Central memory CD8-positive, alpha-beta T cell (primary cell): ENCODE data around the gene ARID1A.
"Not testable (repeated sequence)": the region's sequence is repeated elsewhere in the genome, so short reads cannot be mapped to it uniquely, and the experiment has no call there.

Source experiments
- ATAC-seq: fragments of 150-1000 bp; cut with Tn5 transposase; replicated peaks from 2 replicates; pipeline ENCODE4 v1.10.0; 2022; ENCODE audit warnings: mild to moderate bottlenecking, moderate FRiP score, moderate number of reproducible peaks; ENCODE audit not compliant: poor library complexity, severe bottlenecking; ENCODE audit errors: extremely low read depth
- DNase-seq, 2 donors: peaks; one replicate each; pipeline ENCODE4 v3.0.0; 2021; ENCODE audit warnings: low spot score in 2 of 2
- H3K27ac Mint-ChIP-seq: one replicate; pipeline ENCODE4 v1.8.0; 2022; ENCODE audit warnings: low read depth, mild to moderate bottlenecking, moderate library complexity, mixed read lengths
- H3K27me3 Mint-ChIP-seq: one replicate; pipeline ENCODE4 v1.8.0; 2022; ENCODE audit warnings: mixed read lengths
- H3K36me3 Mint-ChIP-seq: one replicate; pipeline ENCODE4 v1.8.0; 2022; ENCODE audit warnings: mild to moderate bottlenecking, moderate library complexity, mixed read lengths; ENCODE audit not compliant: insufficient read depth
- H3K4me1 Mint-ChIP-seq: one replicate; pipeline ENCODE4 v1.8.0; 2022; ENCODE audit warnings: mixed read lengths
- H3K4me3 Mint-ChIP-seq: one replicate; pipeline ENCODE4 v1.8.0; 2022; ENCODE audit warnings: mild to moderate bottlenecking, moderate library complexity, mixed read lengths
- H3K9me3 Mint-ChIP-seq: one replicate; pipeline ENCODE4 v1.8.0; 2022; ENCODE audit warnings: mixed read lengths

The ARID1A gene

DNA sequence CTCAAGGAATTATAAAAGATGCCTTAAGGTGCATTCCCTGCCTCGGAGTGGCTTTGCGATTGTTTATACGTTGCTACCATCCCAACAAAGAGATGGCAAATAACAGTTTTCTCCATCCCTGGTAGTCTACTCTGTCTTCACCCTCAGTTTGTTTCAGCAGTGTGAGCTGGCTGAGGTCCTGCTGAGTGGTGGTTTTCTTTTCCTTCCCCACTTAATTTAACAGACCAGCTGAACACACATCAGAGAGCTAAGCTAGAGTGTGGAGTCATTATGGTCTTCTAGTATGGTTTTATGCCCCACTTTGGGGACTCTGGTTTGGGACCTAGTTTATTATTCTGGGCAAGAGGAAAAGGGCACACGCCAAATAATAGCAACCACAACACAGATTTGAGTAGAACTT, 94.1 kb downstream of the ARID1A start:
- ATAC-seq, result no peak

DNA sequence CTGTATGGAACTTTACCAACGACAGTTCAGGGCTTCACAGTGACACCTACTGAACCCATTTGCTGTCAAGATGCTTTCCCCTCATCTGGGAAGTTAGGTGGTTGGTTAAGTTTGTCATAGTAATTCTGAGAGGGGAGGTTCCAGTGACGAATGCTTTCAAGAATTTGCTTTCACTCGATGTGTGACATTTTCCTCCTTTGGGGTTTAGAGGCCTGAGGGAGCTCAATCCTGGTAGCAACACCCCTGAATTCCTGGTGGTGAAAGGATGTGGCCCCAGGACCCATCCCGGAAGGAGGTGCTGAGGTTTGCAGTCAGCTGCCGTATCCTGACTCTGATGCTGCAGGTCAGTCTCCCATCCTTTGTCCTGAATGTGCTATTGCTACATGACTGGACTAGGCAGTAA, 94.7 kb downstream of the ARID1A start:
- no peaks in the 10 kb centered on the region for H3K27me3 Mint-ChIP-seq
- H3K36me3 Mint-ChIP-seq, result peaks cover 33% of the 10 kb centered on the region
- no peaks in the 10 kb centered on the region for H3K9me3 Mint-ChIP-seq
- DNase-seq (no peak), ATAC-seq (no peak)
- peak overlapping the region; percentile 100 for H3K4me3 Mint-ChIP-seq
- H3K4me1 Mint-ChIP-seq, result peaks cover 76% of the 10 kb centered on the region
- peak overlapping the region; percentile 100 for H3K27ac Mint-ChIP-seq

More for the DNA sequence above, 94.1 kb downstream of the ARID1A start:
- Mint-ChIP-seq H3K9me3 (no peaks in the 10 kb centered on the region), H3K4me3 (peak overlapping the region; percentile 100), H3K36me3 (peaks cover 32% of the 10 kb centered on the region), H3K4me1 (peaks cover 82% of the 10 kb centered on the region), H3K27ac (peak overlapping the region; percentile 100), H3K27me3 (no peaks in the 10 kb centered on the region)
- no peak for DNase-seq

DNA sequence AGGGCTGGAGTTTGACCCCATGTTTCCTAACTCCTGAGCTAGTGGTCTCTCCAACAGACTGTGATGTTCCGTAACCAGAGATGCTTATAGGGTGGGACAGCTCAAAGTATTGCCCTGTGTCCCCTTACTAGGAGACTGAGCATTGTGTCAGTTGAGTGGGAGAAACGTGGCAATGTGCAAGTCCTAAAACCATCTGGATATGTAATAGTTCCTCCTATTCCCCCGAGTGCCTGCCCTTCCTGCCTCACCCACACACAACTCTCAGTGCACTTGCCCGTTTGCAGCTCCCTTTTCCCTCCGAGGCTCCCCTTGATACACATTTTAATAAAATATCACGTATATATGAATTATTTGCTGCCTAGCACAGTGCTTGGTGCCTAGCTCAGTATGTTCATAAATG, 95.3 kb downstream of the ARID1A start:
- Mint-ChIP-seq H3K27ac (peak overlapping the region; percentile 100), H3K4me1 (peaks cover 70% of the 10 kb centered on the region), H3K27me3 (no peaks in the 10 kb centered on the region), H3K36me3 (peaks cover 39% of the 10 kb centered on the region), H3K4me3 (no peak overlapping the region), H3K9me3 (no peaks in the 10 kb centered on the region)
- DNase-seq, result no peak
- ATAC-seq, result no peak

DNA sequence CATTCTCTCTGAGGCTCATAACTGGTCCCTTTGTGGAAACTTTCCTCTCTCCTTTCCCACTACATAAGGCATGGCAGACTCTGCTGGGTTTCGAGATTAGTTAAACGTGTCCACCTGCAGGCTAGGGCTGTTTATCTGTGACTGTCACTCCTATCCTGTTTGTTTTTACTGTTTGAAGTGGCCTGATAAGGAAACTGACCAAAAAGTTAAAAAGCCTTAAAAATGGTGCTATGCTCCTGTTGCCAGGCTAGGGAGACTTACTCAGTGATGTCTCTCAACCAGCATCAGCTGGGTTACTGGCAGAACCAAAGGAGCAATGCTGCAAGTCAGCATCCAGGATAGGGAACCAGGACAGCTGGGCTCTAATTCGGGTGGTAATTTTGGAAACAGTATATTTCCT, 95.8 kb downstream of the ARID1A start:
- Mint-ChIP-seq H3K36me3 (peaks cover 44% of the 10 kb centered on the region), H3K27me3 (no peaks in the 10 kb centered on the region), H3K27ac (peak overlapping the region; percentile 100), H3K9me3 (no peaks in the 10 kb centered on the region), H3K4me1 (peaks cover 65% of the 10 kb centered on the region), H3K4me3 (no peak overlapping the region)
- DNase-seq, result no peak
- no peak for ATAC-seq

DNA sequence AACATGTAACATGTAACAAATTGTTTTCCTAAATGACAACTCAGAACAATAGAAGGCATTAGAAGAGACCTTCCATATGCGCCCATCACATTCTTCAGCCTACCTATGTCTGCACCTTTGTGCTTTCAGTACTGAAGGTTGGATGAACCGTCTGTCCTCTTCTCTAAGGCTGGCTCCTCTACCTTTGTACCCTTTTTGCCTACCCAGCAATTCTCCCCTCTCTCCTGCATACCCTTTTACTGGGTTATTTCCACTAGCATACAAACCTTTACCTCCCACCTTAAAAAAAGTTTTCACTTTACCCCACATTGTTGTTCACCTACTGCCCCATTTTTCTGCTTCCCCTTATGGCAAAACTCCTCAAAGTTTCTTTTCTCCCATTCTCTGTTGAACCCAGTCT, 97.1 kb downstream of the ARID1A start:
- Mint-ChIP-seq H3K9me3 (no peaks in the 10 kb centered on the region), H3K4me1 (peaks cover 52% of the 10 kb centered on the region), H3K36me3 (peaks cover 38% of the 10 kb centered on the region), H3K27me3 (no peaks in the 10 kb centered on the region), H3K4me3 (no peak overlapping the region), H3K27ac (peak overlapping the region; percentile 33)
- ATAC-seq, result no peak
- DNase-seq, result no peak

DNA sequence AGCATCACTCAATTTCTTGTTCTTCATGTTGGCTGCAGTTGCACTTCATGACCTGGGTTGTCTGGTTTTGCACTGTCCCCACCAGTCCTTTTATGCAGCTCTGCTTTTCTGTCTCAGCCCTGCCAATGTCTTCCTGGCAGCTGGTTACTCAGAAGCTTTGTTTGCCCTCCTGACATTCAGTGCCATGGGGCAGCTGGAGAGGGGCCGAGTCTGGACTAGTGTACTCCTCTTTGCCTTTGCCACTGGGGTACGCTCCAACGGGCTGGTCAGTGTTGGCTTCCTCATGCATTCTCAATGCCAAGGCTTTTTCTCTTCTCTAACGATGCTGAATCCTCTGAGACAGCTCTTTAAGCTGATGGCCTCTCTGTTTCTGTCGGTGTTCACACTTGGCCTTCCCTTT, 98.6 kb downstream of the ARID1A start:
- ATAC-seq, result no peak
- Mint-ChIP-seq H3K27ac (peak overlapping the region; percentile 33), H3K36me3 (peaks cover 33% of the 10 kb centered on the region), H3K4me1 (peaks cover 41% of the 10 kb centered on the region), H3K9me3 (no peaks in the 10 kb centered on the region), H3K4me3 (no peak overlapping the region), H3K27me3 (no peaks in the 10 kb centered on the region)
- no peak for DNase-seq

DNA sequence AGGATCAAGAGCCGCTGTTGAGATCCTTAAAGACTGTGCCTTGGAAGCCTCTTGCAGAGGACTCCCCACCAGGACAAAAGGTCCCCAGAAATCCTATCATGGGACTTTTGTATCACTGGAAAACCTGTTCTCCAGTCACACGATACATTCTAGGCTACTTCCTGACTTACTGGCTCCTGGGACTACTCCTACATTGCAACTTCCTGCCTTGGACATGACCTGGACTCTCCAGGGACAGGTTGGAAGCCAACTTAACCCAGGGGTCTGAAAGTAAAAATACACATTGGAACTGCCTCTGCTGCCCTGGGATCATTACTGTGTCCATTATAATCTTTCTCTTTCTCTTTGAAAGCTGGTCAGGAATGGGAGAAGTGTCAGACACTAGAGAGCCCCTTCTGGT, 101.8 kb downstream of the ARID1A start:
- H3K36me3 Mint-ChIP-seq, result peaks cover 36% of the 10 kb centered on the region
- H3K27me3 Mint-ChIP-seq, result no peaks in the 10 kb centered on the region
- no peak overlapping the region for H3K27ac Mint-ChIP-seq
- no peaks in the 10 kb centered on the region for H3K9me3 Mint-ChIP-seq
- H3K4me1 Mint-ChIP-seq, result peaks cover 45% of the 10 kb centered on the region
- ATAC-seq, result no peak
- no peak for DNase-seq
- no peak overlapping the region for H3K4me3 Mint-ChIP-seq

DNA sequence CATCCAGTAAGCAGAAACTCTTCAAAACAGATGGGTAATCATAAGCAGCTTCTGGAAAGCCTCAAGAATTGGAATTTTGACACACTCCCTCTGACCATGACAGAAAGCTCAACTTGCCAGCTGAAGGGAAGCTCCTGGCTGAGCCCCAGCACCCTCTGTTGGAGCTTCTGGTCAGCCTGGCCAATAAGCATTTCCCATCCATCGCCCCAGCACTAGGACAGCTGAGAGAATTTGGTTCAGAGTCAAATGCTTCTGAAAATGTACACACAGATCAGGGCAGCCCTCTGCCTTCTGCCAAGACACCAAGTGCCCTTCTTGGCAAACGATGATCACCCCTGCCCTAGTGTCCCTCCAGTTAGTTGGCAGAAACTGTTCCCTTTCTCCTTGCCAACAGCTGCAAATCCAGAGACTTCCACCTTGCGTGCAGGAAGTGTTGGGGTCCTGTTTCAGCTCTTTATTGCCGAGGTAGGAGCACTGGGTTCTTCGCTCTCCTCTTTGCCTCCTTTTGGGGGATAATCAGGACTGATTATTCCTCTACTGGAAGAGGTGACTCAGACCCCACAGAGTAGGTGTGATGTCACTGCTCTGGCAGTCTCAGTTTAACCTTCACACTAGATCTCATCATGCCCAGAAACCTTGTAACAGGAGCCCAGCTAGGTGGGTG, 103.8 kb downstream of the ARID1A start:
- peak; percentile 54 for ATAC-seq
- H3K4me1 Mint-ChIP-seq, result peaks cover 35% of the 10 kb centered on the region

DNA sequence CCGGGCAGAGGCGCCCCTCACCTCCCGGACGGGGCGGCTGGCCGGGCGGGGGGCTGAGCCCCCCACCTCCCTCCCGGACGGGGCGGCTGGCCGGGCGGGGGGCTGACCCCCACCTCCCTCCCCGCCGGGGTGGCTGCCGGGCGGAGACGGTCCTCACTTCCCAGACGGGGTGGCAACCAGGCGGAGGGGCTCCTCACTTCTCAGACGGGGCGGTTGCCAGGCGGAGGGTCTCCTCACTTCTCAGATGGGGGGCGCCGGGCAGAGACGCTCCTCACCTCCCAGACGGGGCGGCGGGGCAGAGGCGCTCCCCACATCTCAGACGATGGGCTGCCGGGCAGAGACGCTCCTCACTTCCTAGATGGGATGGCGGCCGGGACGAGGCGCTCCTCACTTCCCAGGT, 108.1 kb downstream of the ARID1A start:
- not testable (repeated sequence) for H3K27ac Mint-ChIP-seq, ATAC-seq, DNase-seq, H3K4me3 Mint-ChIP-seq, H3K9me3 Mint-ChIP-seq, H3K27me3 Mint-ChIP-seq
- H3K4me1 Mint-ChIP-seq, result peaks cover 38% of the 10 kb centered on the region
- peaks cover 11% of the 10 kb centered on the region for H3K36me3 Mint-ChIP-seq

More for the DNA sequence above, 103.8 kb downstream of the ARID1A start:
- Mint-ChIP-seq H3K27me3 (no peaks in the 10 kb centered on the region), H3K9me3 (no peaks in the 10 kb centered on the region), H3K27ac (peak overlapping the region; percentile 92), H3K36me3 (peaks cover 24% of the 10 kb centered on the region), H3K4me3 (peak overlapping the region; percentile 48)
- DNase-seq, result no peak

DNA sequence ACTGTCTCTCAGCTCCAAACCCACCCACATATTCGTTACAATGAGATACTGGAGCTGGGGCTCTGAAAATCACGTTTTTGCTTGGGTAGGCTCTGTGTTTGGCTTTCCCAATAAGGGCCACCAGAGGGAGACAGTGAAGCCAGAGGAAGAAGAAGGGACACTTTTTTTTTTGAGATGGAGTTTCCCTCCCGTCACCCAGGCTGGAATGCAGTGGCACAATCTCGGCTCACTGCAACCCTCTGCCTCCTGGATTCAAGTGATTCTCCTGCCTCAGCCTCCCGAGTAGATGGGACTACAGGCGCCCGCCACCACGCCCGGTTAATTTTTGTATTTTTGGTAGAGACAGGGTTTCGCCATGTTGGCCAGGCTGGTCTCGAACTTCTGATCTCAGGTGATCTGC, 114.3 kb downstream of the ARID1A start:
- H3K27ac Mint-ChIP-seq, result peak overlapping the region; percentile 95
- H3K4me3 Mint-ChIP-seq, result peak overlapping the region; percentile 67
- H3K9me3 Mint-ChIP-seq, H3K36me3 Mint-ChIP-seq, H3K27me3 Mint-ChIP-seq: not testable (repeated sequence)
- ATAC-seq (peak; percentile 74), DNase-seq (peak; percentile 61 to 77)
- peaks cover 20% of the 10 kb centered on the region for H3K4me1 Mint-ChIP-seq

DNA sequence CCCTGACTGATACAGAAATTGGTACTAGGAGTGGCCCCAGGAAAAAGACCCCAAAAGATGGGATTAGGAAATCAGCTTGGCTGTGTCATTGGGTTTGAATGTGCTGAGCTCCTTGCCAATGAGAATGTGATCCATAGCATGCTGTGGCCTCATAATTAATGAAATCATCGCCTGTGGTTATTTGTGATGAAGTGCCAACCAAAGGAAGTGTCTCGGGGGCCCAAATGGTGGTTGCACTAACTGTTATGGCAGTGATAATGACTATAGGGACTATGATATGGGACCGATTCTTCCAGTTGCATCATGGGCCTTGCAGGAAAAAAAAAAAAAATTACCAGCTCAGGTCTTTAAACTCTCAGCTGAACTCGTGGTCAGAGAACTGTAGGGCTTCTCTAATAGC, 115.2 kb downstream of the ARID1A start:
- peak overlapping the region; percentile 67 for H3K4me3 Mint-ChIP-seq

DNA sequence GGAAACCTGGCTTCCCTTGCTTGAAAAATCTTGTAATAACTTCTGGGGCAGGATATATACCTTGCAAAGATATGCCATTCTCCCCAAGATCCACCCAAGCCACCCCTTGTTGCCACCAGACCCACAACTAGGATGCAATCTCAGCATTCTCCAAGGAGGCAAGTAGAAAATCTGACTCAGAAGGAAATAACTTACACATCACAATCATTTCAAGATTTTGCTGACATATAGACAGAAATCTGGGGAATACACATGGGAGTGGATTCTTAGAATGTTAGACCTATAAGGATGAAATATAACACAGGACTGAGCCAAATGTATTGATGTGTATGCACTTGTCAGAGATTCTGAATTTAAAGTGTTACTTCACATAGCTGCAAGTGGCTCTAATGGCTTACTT, 115.9 kb downstream of the ARID1A start:
- Mint-ChIP-seq H3K27me3 (no peaks in the 10 kb centered on the region), H3K36me3 (no peaks in the 10 kb centered on the region), H3K4me1 (peaks cover 15% of the 10 kb centered on the region), H3K4me3 (no peak overlapping the region), H3K9me3 (no peaks in the 10 kb centered on the region), H3K27ac (peak overlapping the region; percentile 95)
- ATAC-seq, result no peak
- no peak for DNase-seq

More for the DNA sequence above, 115.2 kb downstream of the ARID1A start:
- Mint-ChIP-seq H3K27ac (peak overlapping the region; percentile 95), H3K27me3 (no peaks in the 10 kb centered on the region), H3K36me3 (no peaks in the 10 kb centered on the region), H3K4me1 (peaks cover 15% of the 10 kb centered on the region), H3K9me3 (no peaks in the 10 kb centered on the region)
- peak; percentile 71 for ATAC-seq
- DNase-seq, result peak in 1 of 2 donors; percentile 21

DNA sequence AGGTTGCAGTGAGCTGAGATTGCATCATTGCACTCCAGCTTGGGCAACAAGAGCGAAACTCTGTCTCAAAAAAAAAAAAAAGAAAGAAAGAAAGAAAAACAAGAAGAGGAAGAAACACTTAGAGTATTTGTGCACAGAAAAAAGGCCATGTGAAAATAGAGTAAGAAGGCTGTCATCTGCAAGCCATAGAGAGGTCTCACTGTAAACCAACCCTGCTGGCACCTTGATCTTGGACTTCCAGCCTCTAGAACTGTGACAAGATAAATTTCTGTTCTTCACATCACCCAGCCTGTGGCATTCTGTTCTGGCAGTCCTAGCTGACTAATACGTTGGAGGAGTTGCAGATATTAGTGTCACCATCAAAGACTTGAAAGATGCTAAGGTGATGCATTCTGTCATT, 118.6 kb downstream of the ARID1A start:
- no peak for ATAC-seq

More for the DNA sequence above, 118.6 kb downstream of the ARID1A start:
- no peak overlapping the region for H3K27ac Mint-ChIP-seq
- H3K27me3 Mint-ChIP-seq, result no peaks in the 10 kb centered on the region
- no peaks in the 10 kb centered on the region for H3K9me3 Mint-ChIP-seq
- peaks cover 15% of the 10 kb centered on the region for H3K4me1 Mint-ChIP-seq
- no peak overlapping the region for H3K4me3 Mint-ChIP-seq
- no peaks in the 10 kb centered on the region for H3K36me3 Mint-ChIP-seq
- no peak for DNase-seq
